ENCODE data around the gene ZBED5. TPM values are rescaled to one million over a fixed set of nuclear protein-coding genes. Genes with fewer than 3 reads are reported as not detected.

ZBED5 gene
- total RNA-seq, 4 donors from 2014 or later = 24.9 to 34.9 (median 30.5) TPM

- TF ChIP-seq CTCF (IDR thresholded peaks at IDR 0.05; ENCODE audit: low read depth) = no peak
These were observed 17.7 kb upstream of the ZBED5 start for GRCh38 chr11:10875430-10876021.

GRCh38 chr11:10872097-10872496 lies 14.2 kb upstream of the ZBED5 start:
- TF ChIP-seq CTCF (IDR thresholded peaks at IDR 0.05; ENCODE audit: low read depth) = no peak

GRCh38 chr11:10868352-10868751 lies 10.5 kb upstream of the ZBED5 start:
- no peak for TF ChIP-seq CTCF (IDR thresholded peaks at IDR 0.05; ENCODE audit: low read depth)

GRCh38 chr11:10866893-10867331 lies 9.1 kb upstream of the ZBED5 start:
- no peak for TF ChIP-seq CTCF (IDR thresholded peaks at IDR 0.05; ENCODE audit: low read depth)

GRCh38 chr11:10865837-10866270 lies 8.0 kb upstream of the ZBED5 start:
- no peak for TF ChIP-seq CTCF (IDR thresholded peaks at IDR 0.05; ENCODE audit: low read depth)

- no peak for TF ChIP-seq CTCF (IDR thresholded peaks at IDR 0.05; ENCODE audit: low read depth)
These were observed 6.8 kb upstream of the ZBED5 start for GRCh38 chr11:10864688-10865087.

GRCh38 chr11:10862446-10862845 lies 4.6 kb upstream of the ZBED5 start:
- TF ChIP-seq CTCF (IDR thresholded peaks at IDR 0.05; ENCODE audit: low read depth) = no peak
